Measurements from ENCODE around the gene RNF157. TPM values are rescaled to one million over a fixed set of nuclear protein-coding genes. Genes with fewer than 3 reads are reported as not detected.
A peak's percentile ranks its signal among the peaks of the same experiment; 100 is the strongest.

The RNF157 gene
- total RNA-seq, 1 experiment from 2014 or later: 11.2 TPM

DNA sequence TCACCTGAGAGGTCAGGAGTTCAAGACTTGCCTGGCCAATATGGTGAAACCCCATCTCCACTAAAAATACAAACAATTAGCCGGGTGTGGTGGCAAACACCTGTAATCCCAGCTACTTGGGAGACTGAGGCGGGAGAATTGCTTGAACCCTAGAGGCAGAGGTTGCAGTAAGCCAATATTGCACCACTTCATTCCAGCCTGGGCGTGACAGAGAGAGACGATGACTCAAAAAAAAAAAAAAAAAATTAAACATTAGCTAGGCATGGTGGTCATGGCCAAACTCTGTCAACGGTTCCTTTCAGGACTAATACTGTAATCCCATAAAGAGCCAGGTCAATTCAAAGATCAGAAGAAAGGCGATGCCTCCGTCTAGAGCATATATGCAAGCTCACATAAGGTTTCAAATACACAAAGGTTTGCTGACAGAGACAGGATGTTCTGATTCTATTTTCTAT, 2.4 kb downstream of the RNF157 start:
- DNase-seq (ENCODE audit: low spot score) (no peak), ATAC-seq (no peak)
- CTCF ChIA-PET: interaction anchor here (1.0 to 1.6 kb wide), 2 partner anchors 56 to 113 kb away, joined by 3 to 4 read pairs; no protein-coding TSS in a partner anchor
- POLR2A ChIA-PET: no interaction called here
- Mint-ChIP-seq H3K27ac (no peak overlapping the region), H3K36me3 (no peaks in the 10 kb centered on the region), H3K4me3 (no peak overlapping the region), H3K27me3 (ENCODE audit: low read depth) (peaks cover 50% of the 10 kb centered on the region), H3K4me1 (peaks cover 10% of the 10 kb centered on the region), H3K9me3 (no peaks in the 10 kb centered on the region)
- no peak for TF ChIP-seq SMAD3 (CRISPR knock-in tag; IDR thresholded peaks at IDR 0.05; ENCODE audit: borderline replicate concordance)
- peak; percentile 88 for TF ChIP-seq GABPB1 (CRISPR knock-in tag; IDR thresholded peaks at IDR 0.05)

DNA sequence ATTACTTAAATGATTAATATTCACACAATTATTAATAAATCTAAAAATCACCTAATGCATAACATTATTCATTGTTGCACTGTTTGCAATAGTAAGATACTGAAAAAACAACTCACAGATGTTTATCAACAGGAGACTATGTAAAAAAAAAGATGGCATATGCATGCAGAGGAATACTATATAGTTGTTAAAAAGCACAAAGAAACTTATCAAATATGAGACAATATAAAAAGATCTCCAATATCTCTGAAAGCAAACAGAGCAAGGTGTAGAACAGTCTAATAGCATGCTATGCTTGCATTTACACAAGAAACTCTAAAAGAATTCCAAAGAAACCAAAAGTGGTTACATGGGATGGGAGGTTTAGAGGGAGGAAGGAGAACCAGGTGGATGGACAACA, 3.7 kb downstream of the RNF157 start:
- DNase-seq (ENCODE audit: low spot score) (no peak), ATAC-seq (no peak)
- Mint-ChIP-seq H3K36me3 (no peaks in the 10 kb centered on the region), H3K27me3 (ENCODE audit: low read depth) (peaks cover 37% of the 10 kb centered on the region), H3K27ac (no peak overlapping the region), H3K4me3 (no peak overlapping the region), H3K9me3 (no peaks in the 10 kb centered on the region), H3K4me1 (peaks cover 10% of the 10 kb centered on the region)
- CTCF ChIA-PET: interaction anchor here (1.1 to 1.6 kb wide), 2 partner anchors 43 to 55 kb away, joined by 4 read pairs; no protein-coding TSS in a partner anchor
- POLR2A ChIA-PET: no interaction called here
- TF ChIP-seq, protein P1, sequence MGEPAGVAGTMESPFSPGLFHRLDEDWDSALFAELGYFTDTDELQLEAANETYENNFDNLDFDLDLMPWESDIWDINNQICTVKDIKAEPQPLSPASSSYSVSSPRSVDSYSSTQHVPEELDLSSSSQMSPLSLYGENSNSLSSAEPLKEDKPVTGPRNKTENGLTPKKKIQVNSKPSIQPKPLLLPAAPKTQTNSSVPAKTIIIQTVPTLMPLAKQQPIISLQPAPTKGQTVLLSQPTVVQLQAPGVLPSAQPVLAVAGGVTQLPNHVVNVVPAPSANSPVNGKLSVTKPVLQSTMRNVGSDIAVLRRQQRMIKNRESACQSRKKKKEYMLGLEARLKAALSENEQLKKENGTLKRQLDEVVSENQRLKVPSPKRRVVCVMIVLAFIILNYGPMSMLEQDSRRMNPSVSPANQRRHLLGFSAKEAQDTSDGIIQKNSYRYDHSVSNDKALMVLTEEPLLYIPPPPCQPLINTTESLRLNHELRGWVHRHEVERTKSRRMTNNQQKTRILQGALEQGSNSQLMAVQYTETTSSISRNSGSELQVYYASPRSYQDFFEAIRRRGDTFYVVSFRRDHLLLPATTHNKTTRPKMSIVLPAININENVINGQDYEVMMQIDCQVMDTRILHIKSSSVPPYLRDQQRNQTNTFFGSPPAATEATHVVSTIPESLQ (CRISPR knock-in tag; IDR thresholded peaks at IDR 0.05): no peak
- TF ChIP-seq, protein P2, sequence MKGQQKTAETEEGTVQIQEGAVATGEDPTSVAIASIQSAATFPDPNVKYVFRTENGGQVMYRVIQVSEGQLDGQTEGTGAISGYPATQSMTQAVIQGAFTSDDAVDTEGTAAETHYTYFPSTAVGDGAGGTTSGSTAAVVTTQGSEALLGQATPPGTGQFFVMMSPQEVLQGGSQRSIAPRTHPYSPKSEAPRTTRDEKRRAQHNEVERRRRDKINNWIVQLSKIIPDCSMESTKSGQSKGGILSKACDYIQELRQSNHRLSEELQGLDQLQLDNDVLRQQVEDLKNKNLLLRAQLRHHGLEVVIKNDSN (CRISPR knock-in tag; IDR thresholded peaks at IDR 0.05): no peak
- TF ChIP-seq, protein P3, sequence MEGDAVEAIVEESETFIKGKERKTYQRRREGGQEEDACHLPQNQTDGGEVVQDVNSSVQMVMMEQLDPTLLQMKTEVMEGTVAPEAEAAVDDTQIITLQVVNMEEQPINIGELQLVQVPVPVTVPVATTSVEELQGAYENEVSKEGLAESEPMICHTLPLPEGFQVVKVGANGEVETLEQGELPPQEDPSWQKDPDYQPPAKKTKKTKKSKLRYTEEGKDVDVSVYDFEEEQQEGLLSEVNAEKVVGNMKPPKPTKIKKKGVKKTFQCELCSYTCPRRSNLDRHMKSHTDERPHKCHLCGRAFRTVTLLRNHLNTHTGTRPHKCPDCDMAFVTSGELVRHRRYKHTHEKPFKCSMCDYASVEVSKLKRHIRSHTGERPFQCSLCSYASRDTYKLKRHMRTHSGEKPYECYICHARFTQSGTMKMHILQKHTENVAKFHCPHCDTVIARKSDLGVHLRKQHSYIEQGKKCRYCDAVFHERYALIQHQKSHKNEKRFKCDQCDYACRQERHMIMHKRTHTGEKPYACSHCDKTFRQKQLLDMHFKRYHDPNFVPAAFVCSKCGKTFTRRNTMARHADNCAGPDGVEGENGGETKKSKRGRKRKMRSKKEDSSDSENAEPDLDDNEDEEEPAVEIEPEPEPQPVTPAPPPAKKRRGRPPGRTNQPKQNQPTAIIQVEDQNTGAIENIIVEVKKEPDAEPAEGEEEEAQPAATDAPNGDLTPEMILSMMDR (IDR thresholded peaks at IDR 0.05): no peak
- TF ChIP-seq ZNF219 (CRISPR knock-in tag; IDR thresholded peaks at IDR 0.05; ENCODE audit: borderline replicate concordance): no peak
- TF ChIP-seq, protein P4, sequence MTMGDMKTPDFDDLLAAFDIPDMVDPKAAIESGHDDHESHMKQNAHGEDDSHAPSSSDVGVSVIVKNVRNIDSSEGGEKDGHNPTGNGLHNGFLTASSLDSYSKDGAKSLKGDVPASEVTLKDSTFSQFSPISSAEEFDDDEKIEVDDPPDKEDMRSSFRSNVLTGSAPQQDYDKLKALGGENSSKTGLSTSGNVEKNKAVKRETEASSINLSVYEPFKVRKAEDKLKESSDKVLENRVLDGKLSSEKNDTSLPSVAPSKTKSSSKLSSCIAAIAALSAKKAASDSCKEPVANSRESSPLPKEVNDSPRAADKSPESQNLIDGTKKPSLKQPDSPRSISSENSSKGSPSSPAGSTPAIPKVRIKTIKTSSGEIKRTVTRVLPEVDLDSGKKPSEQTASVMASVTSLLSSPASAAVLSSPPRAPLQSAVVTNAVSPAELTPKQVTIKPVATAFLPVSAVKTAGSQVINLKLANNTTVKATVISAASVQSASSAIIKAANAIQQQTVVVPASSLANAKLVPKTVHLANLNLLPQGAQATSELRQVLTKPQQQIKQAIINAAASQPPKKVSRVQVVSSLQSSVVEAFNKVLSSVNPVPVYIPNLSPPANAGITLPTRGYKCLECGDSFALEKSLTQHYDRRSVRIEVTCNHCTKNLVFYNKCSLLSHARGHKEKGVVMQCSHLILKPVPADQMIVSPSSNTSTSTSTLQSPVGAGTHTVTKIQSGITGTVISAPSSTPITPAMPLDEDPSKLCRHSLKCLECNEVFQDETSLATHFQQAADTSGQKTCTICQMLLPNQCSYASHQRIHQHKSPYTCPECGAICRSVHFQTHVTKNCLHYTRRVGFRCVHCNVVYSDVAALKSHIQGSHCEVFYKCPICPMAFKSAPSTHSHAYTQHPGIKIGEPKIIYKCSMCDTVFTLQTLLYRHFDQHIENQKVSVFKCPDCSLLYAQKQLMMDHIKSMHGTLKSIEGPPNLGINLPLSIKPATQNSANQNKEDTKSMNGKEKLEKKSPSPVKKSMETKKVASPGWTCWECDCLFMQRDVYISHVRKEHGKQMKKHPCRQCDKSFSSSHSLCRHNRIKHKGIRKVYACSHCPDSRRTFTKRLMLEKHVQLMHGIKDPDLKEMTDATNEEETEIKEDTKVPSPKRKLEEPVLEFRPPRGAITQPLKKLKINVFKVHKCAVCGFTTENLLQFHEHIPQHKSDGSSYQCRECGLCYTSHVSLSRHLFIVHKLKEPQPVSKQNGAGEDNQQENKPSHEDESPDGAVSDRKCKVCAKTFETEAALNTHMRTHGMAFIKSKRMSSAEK (CRISPR knock-in tag; IDR thresholded peaks at IDR 0.05; ENCODE audit: borderline replicate concordance): no peak

DNA sequence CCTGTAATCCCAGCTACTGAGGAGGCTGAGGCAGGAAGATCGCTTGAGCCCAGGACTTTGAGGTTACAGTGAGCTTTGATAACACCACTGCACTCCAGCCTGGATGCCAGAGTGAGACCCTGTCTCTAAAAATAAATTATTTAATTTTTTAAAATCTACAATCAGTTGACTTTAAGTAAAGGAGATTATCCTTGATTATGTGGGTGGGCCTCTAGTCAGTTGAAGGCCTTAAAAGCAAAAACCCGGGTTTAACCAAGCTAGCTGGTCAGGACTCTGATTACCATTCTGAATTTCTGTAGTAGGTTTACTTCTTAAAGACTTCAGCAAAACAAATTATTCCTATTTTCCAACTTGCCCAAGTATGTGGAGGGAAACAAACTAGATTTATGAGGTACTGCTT, 4.4 kb downstream of the RNF157 start:
- Mint-ChIP-seq H3K4me3 (no peak overlapping the region), H3K4me1 (peaks cover 3% of the 10 kb centered on the region), H3K9me3 (no peaks in the 10 kb centered on the region), H3K27me3 (ENCODE audit: low read depth) (peaks cover 30% of the 10 kb centered on the region), H3K27ac (no peak overlapping the region), H3K36me3 (no peaks in the 10 kb centered on the region)
- no peak for DNase-seq (ENCODE audit: low spot score)
- CTCF ChIA-PET: interaction anchor here (1.1 kb wide), 1 partner anchor 44 kb away, joined by 4 read pairs; no protein-coding TSS in a partner anchor
- ATAC-seq: no peak
- POLR2A ChIA-PET: no interaction called here
- TF ChIP-seq ZNF263 (CRISPR knock-in tag; IDR thresholded peaks at IDR 0.05; ENCODE audit: low read depth) (no peak), TEAD1 (CRISPR knock-in tag; IDR thresholded peaks at IDR 0.05) (no peak), EMX1 (CRISPR knock-in tag; IDR thresholded peaks at IDR 0.05) (no peak), GABPB1 (CRISPR knock-in tag; IDR thresholded peaks at IDR 0.05) (no peak)
- TF ChIP-seq, protein P5, sequence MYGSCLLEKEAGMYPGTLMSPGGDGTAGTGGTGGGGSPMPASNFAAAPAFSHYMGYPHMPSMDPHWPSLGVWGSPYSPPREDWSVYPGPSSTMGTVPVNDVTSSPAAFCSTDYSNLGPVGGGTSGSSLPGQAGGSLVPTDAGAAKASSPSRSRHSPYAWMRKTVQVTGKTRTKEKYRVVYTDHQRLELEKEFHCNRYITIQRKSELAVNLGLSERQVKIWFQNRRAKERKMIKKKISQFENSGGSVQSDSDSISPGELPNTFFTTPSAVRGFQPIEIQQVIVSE (CRISPR knock-in tag; IDR thresholded peaks at IDR 0.05; ENCODE audit: borderline replicate concordance): no peak
- TF ChIP-seq, protein P3 (IDR thresholded peaks at IDR 0.05): no peak
- TF ChIP-seq, protein P6, sequence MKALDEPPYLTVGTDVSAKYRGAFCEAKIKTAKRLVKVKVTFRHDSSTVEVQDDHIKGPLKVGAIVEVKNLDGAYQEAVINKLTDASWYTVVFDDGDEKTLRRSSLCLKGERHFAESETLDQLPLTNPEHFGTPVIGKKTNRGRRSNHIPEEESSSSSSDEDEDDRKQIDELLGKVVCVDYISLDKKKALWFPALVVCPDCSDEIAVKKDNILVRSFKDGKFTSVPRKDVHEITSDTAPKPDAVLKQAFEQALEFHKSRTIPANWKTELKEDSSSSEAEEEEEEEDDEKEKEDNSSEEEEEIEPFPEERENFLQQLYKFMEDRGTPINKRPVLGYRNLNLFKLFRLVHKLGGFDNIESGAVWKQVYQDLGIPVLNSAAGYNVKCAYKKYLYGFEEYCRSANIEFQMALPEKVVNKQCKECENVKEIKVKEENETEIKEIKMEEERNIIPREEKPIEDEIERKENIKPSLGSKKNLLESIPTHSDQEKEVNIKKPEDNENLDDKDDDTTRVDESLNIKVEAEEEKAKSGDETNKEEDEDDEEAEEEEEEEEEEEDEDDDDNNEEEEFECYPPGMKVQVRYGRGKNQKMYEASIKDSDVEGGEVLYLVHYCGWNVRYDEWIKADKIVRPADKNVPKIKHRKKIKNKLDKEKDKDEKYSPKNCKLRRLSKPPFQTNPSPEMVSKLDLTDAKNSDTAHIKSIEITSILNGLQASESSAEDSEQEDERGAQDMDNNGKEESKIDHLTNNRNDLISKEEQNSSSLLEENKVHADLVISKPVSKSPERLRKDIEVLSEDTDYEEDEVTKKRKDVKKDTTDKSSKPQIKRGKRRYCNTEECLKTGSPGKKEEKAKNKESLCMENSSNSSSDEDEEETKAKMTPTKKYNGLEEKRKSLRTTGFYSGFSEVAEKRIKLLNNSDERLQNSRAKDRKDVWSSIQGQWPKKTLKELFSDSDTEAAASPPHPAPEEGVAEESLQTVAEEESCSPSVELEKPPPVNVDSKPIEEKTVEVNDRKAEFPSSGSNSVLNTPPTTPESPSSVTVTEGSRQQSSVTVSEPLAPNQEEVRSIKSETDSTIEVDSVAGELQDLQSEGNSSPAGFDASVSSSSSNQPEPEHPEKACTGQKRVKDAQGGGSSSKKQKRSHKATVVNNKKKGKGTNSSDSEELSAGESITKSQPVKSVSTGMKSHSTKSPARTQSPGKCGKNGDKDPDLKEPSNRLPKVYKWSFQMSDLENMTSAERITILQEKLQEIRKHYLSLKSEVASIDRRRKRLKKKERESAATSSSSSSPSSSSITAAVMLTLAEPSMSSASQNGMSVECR (CRISPR knock-in tag; IDR thresholded peaks at IDR 0.05; ENCODE audit: borderline replicate concordance): no peak
